GM18519 (cell line): ENCODE measurements around the gene ORC4.
"Not testable (repeated sequence)": the region's sequence is repeated elsewhere in the genome, so short reads cannot be mapped to it uniquely, and the experiment has no call there.

Source experiments
- ATAC-seq: cut with Tn5 transposase; IDR thresholded peaks from one replicate; pipeline ENCODE4 v1.9.1; 2021; ENCODE audit warnings: mild to moderate bottlenecking, moderate library complexity; ENCODE audit not compliant: unreplicated experiment, low FRiP score

Gene ORC4

DNA sequence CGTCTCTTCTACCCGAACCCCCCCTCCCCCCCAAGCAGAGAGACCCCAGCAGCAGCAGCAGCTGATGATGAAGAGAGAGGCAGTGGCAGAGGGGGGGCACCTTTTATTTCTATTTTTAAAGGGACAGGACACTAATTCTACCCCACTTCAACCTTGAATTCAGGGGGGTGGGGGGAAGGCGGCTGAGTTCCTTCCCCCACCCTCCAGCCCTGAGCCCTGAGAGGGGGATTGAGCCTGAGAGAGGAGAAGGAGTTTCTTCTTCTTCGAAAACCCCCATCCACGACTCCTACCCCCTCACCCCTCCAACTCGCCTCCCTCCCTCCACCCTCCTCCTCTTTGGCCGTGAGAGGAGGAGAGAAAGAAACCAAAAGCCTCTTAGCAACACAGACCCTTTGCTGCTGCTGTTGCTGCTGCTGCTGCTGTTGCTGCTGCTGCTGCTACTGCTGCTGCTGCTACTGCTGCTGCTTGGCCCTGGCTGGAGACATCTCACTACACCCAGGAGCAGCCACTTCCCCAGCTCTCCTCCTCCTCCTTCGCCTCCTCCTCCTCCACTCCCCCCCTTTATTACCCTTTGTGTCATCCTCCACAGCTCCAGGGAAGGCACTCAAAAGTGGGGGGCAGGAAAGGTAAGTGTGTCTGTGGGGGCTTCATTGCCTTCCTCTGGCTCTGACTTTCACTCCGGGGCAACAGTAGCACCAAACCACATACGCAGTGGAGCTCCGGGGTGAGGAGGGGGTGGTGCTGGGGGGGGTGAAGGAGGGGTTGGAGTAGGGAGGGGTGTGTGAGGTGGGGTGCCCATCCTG, 723 bp upstream of the ORC4 start, which contains the start of gene MBD5:
MBD5 (plus strand) TSS at position 33 of the 803 bp plus-strand sequence.
- ATAC-seq = no peak

DNA sequence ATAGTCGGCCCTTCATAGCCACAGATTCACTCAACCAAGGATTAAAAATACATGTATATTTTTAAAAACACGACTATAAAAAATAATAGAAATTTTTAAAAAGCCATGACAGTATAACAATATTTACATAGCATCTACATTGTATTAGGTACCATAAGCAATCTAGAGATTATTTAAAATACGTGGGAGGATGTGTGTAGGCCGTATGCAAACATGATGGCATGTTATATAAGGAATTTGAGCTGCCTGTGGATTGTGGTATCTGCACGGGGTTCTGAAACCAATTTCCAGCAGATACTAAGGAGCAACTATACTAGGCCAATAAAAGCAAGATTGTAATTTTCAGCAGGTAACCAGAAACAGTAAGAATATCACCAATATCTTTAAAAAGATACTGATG, 5.9 kb downstream of the ORC4 start:
- no peak for ATAC-seq

GRCh38 chr2:148013876-148014275, 6.7 kb downstream of the ORC4 start:
- ATAC-seq = no peak

- ATAC-seq = not testable (repeated sequence)
These were observed 12.1 kb downstream of the ORC4 start for GRCh38 chr2:148008411-148008810.

DNA sequence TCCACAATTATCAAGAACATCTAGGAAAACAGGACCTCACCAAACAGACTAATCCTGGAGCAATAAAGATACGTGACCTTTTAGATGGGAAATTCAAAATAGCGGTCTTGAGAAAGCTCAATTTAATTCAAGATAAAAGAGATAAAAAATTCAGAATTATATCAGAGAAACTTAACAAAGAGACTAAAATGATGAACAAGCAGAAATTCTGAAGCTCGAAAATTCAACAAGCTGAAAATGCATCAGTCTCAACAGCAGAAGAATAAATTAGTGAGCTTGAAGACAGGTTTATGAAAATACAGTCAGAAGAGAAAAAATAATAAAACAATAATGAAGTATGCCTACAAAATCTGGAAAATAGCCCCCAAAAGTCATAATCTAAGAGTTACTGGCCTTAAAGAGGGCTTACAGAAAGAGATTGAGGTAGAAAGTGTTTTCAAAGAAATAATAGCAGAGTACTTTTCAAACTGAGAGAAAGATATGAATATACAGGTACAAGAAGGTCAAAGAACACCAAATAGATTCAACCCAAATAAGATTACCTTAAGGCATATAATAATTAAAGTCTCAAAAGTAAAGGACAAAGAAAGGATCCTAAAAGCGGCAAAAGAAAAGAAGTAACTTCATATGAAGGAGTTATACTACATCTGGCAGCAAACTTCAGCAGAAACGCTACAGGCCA, 13.2 kb downstream of the ORC4 start:
- no peak for ATAC-seq

GRCh38 chr2:148006249-148007007, 14.1 kb downstream of the ORC4 start:
- no peak for ATAC-seq

GRCh38 chr2:148002420-148002819, 18.1 kb downstream of the ORC4 start:
- ATAC-seq = not testable (repeated sequence)

DNA sequence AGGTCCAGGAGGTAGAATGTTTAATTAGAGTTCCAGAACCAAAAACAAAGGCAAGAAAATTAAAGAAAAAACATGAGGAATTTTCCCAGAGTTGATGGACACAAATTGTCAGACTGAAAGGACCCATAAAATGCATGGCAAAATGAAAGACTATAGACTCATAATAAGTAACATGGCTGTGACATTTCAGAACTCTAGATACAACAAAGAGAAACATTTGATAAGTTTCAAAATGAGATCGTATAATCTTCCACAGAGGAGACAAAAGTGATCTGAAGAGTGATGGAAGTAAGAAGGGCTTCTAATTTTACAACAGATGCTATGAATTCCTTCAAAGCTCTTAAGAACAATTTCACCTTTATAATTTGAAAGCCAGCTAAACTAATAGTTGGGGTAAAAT, 20.4 kb downstream of the ORC4 start:
- no peak for ATAC-seq

GRCh38 chr2:147999126-147999525, 21.4 kb downstream of the ORC4 start:
- no peak for ATAC-seq

DNA sequence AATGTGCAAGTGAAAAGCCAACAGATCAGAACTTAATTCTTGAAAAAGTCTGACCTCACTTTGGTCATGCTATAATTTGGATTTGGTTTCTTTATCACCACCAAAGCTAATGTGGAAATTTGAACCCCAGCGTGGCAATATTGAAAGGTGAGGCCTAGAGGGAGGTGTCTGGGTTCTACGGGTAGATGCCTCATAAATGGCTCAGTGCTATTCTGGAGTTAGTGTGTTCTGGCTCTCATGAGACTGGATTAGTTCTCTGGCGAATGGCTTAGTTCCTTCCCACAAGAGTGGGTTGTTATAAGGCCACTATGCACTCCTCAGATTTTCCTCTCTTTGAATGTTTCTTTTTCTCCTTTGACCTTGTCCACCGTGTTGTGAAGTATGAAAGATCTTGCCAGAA, 22.3 kb downstream of the ORC4 start:
- no peak for ATAC-seq

DNA sequence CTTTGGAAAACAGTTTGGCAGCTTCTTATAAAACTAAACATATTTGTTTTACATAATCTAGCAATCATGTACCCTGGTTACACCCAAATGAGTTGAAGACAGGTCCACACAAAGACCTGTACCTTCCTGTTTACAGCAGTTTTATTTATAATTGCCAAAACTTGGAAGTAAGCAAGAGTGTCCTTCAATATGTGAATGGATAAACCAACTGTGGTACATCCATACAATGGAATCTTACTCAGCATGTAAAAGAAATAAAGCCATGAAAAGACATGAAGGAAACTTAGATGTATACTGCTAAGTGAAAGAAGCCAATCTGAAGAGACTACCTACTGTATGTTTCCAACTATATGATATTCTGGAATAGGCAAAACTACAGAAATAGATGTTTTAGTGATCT, 23.7 kb downstream of the ORC4 start:
- no peak for ATAC-seq

GRCh38 chr2:147994965-147995364, 25.6 kb downstream of the ORC4 start:
- ATAC-seq = not testable (repeated sequence)

GRCh38 chr2:147989809-147990403, 30.6 kb downstream of the ORC4 start:
- ATAC-seq = peak; percentile 61

GRCh38 chr2:147989102-147989501, 31.4 kb downstream of the ORC4 start:
- ATAC-seq = no peak

- ATAC-seq = no peak
These were observed 39.5 kb downstream of the ORC4 start for GRCh38 chr2:147980940-147981528.

DNA sequence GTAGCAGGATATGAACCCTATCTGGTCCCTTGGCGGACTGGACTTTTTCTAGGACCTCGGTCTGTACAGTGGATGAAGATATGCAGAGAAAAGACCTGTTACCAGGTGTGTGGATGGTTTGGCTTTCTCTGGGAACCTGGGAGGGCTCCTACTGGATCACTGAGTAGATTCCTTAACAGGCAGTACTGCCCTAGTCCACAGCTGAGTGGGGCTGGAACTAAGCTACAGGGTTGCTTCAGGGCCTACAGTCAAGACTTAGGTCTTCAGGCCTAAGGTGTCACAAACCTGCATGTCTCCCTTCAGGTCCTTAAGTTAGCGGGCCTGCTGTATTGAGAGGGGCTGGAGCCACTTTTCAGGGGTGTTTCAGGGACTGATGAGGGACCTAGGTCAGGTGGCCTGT, 42.9 kb downstream of the ORC4 start:
- ATAC-seq = no peak

GRCh38 chr2:147976102-147976501, 44.4 kb downstream of the ORC4 start:
- ATAC-seq = no peak

- ATAC-seq = no peak
These were observed 52.0 kb downstream of the ORC4 start for GRCh38 chr2:147968571-147968970.

DNA sequence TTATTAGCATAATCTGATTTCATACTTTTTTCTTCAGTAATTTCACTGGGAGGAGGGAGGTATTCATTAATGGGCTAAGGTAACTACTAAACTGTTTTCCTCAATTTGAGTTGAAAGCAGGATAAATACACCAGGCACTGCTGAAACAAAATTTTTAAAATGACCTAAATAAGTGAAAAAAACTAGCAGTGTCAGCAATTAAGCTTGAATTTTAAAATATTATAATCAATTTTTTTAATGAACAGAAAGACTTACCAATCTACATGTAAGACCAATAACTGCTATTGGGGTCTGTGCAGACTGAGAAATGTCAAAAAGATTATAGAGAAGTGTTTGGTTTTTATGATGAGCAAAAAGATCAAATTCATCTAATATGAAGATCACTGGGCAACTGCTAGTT, 68.4 kb downstream of the ORC4 start:
- ATAC-seq = no peak

DNA sequence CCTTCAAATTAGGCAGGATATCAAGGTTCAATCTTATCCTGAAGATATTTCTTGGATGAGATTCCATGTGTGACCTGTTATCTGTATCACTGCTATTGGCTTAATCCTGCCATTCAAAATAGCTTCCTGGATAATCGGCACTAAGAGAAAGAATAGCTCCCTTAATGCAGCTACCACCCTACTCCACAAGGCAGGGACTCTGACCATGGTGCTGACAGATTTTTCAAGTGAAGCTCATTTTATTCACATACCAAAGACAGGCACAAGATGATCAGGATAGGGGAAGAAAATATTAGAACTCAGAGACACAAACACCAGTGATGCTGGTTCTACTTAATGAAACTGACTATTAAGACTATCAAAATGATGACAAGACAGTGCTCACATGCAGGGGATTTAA, 74.9 kb downstream of the ORC4 start:
- no peak for ATAC-seq
